HG02884 (cell line): ENCODE data around the gene KRT37.

Source experiments
- ATAC-seq: cut with Tn5 transposase; IDR thresholded peaks from one replicate; pipeline ENCODE4 v1.9.1; 2021; ENCODE audit warnings: mild to moderate bottlenecking, moderate library complexity; ENCODE audit not compliant: unreplicated experiment

The KRT37 gene

DNA sequence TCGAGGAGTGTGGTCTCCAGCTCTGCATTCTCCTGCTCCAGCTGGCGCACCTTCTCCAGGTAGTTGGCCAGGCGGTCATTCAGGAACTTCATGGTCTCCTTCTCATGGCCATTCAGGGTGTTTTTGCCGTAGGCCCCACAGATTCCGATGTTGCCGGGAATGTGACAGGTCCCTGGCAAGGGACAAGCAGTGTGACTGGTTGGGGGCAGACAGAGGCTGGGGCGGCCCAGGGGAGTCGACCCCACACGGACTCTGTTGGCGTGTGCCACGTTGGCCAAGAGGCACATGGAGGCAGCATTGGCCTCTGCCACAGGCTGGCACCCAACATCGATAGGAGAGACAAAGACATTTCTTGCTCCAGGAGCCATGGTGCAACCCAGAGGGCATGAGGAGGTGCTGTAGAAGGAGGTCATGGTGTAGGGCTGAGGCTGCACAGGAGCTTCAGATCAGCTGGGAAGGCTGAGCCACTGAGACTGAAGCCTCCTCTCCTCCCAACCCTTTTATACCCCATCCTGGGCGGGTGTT, at the start of gene KRT37:
Gene KRT37 (minus strand): TSS at position 475 of the 525 bp plus-strand sequence. CDS start 62 bp downstream, at position 413.
- no peak for ATAC-seq

DNA sequence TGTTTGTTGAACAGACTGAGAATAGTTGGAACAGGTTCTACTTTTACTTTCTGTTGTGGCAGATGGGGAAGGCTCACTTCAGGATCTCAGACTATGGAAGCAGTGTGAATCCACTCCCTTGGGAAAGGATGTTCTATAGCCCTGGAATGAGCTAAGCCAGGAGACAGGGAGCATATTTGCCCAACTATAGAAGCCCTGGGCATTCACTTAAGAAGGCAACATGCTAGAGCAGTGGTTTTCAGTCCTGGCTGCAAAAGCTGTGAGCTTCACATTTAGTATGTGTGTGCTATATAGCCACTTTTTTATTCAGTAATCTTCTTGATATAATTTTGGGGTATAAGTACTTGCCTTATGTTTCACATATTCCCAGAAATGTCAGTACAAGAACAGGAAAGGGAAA, 44.0 kb upstream of the KRT37 start:
- no peak for ATAC-seq

DNA sequence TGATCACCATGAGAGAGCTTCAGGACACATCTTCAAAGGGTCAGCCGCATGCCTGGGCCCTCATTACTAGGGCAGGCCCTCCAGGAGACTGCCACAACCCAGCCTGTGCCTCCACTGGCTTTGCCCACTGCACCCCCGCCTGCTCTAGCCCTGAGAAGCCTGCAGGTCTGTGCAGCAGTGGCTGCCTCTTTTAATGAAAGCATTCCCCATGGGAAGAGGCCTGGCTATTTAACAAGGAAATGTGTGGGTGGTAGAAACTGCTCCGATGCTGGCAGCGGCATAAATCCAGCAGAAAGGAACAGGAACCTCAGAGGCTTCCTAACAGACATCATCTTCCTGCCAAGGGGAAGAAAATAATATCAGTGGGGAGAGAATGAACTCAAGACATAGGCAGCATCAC, 43.2 kb upstream of the KRT37 start:
- no peak for ATAC-seq

DNA sequence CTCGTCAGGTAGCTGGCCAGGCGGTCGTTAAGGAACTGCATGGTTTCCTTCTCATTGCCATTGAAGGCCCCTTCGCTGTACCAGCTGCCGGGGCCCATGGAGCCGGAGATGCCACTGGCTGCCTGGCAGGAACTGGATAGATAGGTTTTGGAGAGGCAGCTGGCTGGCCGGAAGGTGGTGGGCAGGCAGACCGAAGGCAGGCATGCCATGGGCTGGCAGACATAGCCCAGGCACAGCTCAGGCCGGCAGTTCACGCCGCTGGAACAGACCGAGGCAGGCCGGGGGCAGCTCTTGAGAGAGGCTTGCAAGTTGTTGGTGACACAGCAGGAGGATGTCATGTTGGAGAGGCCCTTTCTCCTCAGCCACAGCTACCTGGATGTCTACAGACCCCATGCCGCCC, 42.6 kb upstream of the KRT37 start, which contains the start of gene KRT32:
Gene KRT32 (minus strand): TSS at position 399 of the 400 bp plus-strand sequence. CDS start 61 bp downstream, at position 338.
- no peak for ATAC-seq

DNA sequence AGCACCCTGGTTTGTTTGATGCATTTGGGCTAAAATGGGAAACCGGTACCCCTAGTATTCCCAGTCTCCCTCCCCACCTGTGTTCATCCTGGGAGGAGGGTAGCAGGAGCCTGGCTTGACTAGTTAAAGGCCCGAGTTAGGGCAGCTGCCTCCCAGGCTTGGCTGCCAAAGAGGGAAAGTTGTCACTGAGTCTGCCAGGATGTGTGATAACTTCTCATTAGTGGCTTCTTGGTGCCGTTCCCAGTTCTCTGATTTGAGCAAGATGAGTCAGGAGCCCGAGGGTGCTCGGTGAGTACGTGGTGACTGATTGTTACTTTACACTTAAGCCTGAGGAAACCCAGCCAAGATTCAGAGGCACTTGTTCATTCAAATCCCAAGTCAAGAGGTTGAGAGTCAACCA, 40.3 kb upstream of the KRT37 start:
- no peak for ATAC-seq

DNA sequence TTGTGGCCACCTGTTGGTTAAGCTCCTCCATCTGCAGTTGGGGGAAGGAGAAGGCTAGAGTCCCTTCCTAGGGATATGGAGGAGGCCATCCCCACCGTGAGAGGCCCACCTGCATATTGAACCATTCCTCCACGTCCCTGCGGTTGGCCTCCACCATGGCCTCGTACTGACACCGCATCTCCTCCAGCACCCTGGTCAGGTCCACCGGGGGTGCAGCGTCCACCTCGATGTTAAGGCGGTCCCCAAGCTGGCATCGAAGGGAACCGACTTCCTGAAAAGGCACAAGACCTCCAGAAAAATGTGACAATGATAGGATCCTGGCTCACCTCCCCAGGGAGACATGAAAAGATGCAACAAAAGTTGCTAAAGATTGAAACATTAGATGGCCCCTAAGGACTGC, 39.8 kb upstream of the KRT37 start:
- ATAC-seq: no peak

DNA sequence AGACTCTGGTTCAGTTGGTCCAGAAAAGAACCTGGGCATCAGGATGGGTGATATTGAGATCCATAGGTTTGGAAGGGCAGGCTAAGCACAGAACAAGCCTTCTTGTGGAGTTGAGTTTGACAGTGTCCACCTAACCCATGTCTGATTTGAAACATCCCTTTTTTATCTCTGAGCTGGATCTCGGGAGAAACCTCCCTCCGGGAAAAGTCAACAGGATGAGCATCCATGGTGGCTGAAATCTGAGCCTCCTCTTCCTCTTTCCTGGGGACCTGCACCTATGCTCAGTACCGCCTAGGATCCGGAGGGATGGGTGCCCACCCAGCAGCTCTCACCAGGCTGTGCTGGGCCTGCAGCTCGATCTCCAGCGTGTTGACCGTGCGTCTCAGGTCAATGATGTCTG, 39.4 kb upstream of the KRT37 start:
- no peak for ATAC-seq

DNA sequence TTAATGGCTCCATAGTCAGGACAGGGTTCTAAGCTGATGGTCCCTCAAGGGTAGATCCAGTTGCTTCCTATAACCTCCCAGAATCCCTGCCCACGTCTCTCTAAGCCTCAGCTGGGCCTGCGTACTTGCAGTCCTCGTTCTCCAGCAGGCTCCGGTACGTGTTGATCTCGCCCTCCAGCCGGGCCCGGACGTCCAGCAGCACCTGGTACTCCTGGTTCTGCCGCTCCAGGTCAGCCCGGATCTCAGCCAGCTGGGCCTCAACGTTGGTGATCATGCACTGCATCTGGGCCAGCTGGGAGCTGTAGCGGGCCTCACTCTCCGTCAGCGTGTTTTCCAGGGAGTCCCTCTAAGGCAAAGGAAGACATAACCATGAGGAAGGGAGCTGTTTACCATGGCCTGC, 38.3 kb upstream of the KRT37 start:
- ATAC-seq: no peak

DNA sequence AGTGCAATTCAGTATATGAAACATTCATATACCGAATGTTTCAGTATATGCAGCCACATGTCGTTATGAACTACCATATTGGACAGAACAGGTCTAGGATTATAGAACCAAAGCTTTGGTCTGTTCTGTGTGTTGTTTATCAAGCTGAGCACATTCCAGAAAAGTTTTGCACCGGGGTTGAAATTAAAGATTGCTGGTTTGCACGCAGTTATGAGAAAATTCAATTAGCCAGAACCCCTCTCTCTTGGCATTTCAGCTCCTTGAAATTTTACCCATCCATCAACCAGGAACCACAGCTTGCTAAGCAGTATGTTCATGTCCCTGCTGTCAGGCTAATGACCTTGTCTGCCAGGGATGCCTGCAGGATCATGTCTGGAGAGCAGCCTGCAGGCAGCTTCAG, 33.3 kb upstream of the KRT37 start:
- ATAC-seq: no peak

DNA sequence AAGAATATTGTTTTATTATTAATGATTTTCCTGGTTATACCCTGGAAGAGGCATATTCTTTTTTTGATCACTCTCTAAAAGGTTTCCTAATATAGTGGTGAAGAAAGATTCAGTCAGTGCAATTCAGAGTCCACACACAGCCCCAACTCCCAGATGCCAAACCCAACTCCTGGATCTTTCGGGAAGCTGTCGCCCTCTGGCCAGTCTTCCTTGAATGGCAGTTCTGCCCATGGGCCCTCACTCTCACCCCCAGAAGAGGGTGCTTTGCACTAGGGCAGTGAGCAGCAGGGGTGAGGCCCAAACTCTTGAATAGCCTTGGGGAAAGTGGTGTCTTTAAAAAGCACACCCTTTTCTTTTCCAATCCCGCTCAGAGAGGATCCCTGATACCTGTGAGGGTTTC, 31.8 kb upstream of the KRT37 start:
- ATAC-seq: no peak

DNA sequence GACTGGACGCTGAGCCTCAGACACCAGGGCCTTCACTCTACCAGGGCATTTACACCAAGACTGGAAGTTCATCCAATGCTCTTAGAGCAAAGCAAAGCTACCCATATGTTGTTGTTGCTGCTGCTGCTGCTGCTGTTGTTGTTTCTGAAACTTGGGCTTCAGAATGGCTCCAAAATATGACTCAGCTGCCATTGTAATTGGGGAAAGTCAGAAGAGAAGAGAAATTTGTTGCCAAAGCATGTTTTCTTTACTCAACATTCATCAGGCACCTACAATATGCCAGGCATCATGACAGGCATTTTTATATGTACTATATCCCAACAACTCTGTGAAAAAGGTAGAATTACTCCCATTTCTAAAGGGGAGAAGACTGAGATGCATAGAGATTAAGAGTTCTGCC, 30.9 kb upstream of the KRT37 start:
- no peak for ATAC-seq

DNA sequence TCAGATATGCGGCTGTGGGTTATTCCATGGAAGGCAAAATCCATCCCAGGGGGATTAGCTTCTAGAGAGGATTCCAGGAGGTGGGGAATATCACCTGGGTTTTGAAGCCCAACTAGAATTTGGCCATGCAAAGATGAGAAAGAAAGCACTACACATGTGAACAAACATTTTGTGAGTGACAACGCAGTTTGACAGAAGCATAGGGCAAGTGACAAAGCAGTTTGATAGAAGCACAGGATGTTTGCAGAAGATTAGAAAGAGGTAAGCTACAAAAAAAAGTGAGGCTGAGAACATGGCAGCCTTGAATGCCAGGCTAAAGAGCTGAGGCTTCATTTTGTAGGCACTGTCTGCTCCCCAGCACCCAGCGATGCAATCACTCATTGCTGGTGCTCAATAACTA, 28.7 kb upstream of the KRT37 start:
- no peak for ATAC-seq

DNA sequence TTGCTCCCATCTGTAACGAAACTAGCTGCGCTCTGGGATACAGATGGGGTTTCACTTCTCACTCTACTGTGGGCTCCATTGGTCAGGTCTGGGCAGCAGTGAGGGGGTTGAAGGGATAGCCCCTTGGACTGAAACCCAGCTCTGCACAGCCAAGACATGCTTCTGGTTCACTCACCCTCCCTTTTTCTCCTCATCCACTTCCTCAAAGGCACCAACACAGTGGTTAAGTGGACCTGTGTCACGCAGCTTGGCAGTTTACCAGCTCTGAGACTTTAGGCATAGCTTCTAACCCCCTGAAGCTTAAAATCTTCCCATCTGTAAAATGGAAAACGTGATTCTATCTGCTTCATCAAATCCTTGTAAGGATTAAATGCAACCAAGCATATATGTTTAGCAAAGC, 27.9 kb upstream of the KRT37 start:
- no peak for ATAC-seq

DNA sequence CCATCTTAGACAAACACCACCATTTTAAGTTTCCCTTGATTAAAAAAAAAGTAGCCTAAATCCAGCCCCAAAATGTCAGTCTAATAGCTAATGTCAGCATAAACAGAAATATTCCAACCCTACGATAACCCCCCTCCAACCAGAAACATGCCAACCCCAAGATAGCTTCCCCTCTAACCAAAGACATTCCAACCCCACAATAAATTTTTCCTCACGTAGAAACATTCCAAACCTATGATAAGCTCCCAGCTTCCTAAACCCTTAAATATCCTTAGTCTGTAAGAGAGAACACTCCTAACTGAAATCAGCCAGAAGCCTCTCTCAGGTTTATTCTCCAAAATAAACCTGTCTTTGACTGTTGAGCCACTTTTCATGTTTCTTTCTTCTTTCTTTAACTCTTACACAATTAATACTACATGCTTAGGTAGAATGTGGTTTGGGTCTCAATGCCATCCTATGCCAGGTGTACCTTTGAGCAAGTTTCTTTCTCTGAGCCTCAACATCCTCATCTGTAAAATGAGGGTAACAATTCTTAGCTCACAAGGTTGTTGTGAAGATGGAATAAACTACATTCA, 26.9 kb upstream of the KRT37 start:
- no peak for ATAC-seq

DNA sequence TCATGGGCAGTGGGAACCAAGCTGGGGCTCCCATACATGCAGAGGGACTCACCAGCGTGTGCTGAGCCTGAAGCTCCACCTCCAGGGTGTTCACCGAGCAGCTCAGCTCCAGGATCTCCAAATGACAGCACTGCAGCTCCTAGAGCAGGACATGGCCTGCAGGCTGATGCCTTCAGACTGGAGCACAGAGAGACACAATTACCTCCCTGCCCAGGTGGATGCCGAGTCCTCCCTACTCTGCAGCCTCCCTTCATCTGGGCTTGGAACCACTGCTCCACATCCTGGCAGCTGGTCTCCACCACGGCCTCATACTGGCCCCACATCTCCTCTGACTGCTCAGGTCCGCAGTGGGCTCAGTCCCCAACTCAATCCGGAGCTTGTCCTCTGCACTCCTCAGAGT, 24.6 kb upstream of the KRT37 start:
- ATAC-seq: no peak

DNA sequence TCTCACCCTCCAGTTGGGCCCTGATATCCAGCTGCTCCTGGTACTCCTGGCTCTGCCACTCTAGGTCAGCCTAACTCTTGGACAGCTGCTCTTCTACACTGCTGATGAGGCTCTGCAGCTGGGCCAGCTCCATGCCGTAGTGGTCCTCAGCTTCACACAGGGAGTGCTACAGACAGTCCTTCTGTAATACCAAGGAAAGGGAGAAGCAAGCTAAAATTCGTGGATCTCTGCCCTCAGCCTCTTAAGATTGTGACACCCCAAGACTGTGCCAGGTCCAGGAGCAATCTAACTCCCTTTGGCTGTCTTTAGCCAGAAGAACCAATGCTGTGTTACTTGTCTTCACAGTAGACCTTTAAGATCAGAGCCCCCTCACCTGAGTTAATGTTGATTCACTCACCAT, 24.1 kb upstream of the KRT37 start:
- ATAC-seq: no peak

DNA sequence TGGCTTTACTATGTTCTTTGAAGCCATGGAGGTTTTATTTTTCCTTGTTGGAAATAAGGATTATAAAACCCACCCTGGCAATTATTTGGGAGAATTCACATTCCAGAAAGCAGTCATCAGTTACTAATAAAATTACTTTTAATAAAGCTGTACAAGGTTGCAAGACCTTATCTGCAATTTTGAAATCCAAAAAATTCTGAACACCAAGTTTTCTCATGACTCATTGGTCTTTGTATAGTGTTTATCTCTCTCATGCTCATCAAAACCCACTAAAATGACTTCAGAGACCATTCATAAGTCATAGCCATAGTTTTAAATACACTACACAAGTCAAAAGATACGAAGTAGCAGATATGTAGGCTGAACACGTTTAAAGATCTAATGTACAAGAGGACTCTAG, 22.4 kb upstream of the KRT37 start:
- ATAC-seq: no peak

DNA sequence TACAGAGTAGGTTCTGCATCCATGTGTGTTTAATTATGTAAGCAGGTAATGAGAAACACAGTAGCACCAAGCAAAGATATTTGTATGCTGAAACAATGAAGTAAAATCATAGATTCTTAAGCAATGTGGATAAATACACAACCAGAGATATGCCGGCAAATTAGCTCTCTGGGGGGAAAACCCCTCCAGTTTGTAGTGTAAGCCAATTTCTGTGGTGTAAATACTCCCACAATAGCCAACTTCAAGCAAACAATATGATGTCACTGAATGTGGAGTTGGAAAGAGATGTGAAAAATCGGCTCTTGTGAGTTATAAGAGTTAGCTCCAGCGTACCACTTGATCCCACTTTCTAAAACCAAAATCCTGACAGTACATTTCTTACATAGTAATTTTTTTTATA, 20.3 kb upstream of the KRT37 start:
- no peak for ATAC-seq

DNA sequence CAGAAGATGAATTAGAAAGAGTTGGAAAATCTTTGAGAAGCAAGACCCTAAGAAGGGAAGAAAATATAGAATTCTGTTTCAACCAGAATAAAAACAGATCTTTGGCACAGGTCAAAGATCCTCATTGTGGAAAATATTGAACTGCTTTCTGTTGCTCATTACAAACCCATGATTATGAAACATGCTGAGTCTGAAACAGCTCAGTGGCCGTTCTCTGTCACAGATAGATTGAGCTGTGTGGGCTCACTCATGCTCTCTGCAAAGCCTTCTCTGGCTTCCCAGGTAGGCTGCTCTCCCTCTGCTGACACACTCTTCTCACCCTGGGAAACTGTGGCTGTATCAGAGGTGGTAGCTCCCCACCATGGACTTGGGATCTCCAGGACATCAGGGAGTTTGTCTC, 19.8 kb upstream of the KRT37 start:
- ATAC-seq: no peak

DNA sequence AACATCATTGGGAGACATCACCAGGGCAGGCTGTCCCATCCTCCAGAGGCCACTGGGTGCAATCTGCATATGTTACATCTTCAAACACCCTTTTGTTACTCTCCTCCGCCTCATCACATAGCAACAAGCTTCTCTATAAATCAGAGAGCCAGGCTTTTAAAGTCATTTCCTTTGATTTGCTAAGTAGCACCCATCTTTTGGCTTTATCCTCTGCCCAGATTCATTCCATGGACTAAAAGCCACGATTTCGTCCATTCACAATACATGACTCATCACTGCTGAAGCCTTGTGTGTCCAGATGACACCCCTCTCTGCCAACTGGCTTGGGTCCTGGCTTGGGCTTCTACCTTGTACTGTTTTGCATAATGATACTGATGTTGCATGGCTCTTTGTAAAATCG, 18.4 kb upstream of the KRT37 start:
- ATAC-seq: no peak

DNA sequence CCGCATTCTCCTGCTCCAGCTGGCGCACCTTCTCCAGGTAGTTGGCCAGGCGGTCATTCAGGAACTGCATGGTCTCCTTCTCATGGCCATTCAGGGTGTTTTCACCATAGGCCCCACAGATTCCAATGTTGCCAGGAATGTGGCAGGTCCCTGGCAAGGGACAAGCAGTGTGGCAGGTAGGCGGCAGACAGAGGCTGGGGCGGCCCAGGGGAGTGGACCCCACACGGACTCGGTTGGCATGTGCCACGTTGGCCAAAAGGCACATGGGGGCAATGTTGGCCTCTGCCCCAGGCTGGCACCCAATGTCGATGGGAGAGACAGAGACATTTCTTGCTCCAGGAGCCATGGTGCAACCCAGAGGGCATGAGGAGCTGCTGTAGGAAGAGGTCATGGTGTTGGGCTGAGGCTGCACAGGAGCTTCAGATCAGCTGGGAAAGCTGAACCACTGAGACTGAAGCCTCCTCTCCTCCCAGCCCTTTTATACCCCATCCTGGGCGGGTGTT, 16.2 kb upstream of the KRT37 start, which contains the start of gene KRT38:
Gene KRT38 (minus strand): TSS at position 453 of the 503 bp plus-strand sequence. CDS start 62 bp downstream, at position 391.
- no peak for ATAC-seq

DNA sequence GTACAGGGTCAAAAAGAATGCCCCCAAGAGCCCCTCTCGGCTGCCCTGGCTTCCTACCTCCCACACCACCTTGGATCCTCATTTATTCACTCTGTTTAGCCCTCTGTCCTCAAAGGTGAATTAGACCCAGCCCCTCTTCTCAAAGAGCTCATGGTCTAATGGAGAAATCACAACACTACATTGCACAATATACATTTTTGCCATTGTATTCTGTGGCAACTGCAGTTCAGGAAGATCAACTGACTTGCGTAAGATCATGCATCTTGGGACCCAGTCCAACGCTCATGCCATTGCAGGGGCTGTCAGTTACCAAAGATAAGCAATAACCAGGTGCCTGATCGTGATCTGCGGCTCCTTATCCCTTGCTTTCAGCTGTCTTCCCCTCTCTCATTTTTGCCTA, 15.0 kb upstream of the KRT37 start:
- ATAC-seq: no peak

DNA sequence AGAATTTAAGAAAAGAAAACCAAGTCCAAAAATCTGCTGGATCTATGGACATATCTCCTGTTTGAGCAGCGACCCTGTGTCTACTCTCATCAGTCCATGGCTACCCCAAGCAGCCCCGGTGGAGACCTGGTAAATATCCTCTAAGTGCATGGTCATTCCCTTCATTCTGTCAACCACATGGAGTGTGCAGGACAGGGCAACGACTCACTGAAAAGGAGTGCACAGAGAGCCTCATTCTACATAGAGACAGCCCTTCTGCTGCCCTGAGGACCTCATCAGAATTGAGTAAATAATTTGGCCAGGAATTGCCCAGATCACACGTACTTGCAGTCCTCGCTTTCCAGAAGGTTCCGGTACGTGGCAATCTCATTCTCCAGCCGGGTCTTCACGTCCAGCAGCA, 13.4 kb upstream of the KRT37 start:
- ATAC-seq: no peak
